HEK293T (cell line): ENCODE results near the gene KIAA1755.

ENCODE experiments used
- CTBP1 ChIP-seq: fragments of 450-650 bp; IDR thresholded peaks from 2 replicates; pipeline ENCODE4 v1.6.1; 2016; ENCODE audit warnings: borderline replicate concordance
- ELF4 ChIP-seq: fragments of 450-650 bp; IDR thresholded peaks from 2 replicates; pipeline ENCODE4 v1.6.1; 2017; ENCODE audit warnings: antibody characterized with exemption
- FOXA1 ChIP-seq: fragments of 450-650 bp; IDR thresholded peaks from 2 replicates; pipeline ENCODE4 v1.6.1; 2016; ENCODE audit warnings: mild to moderate bottlenecking
- FOXM1 ChIP-seq: fragments of 450-650 bp; IDR thresholded peaks from 2 replicates; pipeline ENCODE4 v1.6.1; 2017; ENCODE audit warnings: mild to moderate bottlenecking, borderline replicate concordance
- HDGF ChIP-seq: fragments of 450-650 bp; IDR thresholded peaks from 2 replicates; pipeline ENCODE4 v1.6.1; 2017; ENCODE audit warnings: antibody characterized with exemption, borderline replicate concordance
- L3MBTL2 ChIP-seq: fragments of 450-650 bp; conservative IDR thresholded peaks from 2 replicates; pipeline ENCODE4 v1.6.1; 2016; ENCODE audit warnings: mild to moderate bottlenecking
- NFRKB ChIP-seq: fragments of 450-650 bp; IDR thresholded peaks from 2 replicates; pipeline ENCODE4 v1.6.1; 2016; ENCODE audit warnings: mild to moderate bottlenecking, moderate library complexity
- SP1 ChIP-seq: fragments of 450-650 bp; IDR thresholded peaks from 2 replicates; pipeline ENCODE4 v1.6.1; 2017
- SUZ12 ChIP-seq: fragments of 450-650 bp; IDR thresholded peaks from 2 replicates; pipeline ENCODE4 v1.6.1; 2016; ENCODE audit warnings: mild to moderate bottlenecking
- TARDBP ChIP-seq: fragments of 450-650 bp; IDR thresholded peaks from 2 replicates; pipeline ENCODE4 v1.6.1; 2016
- ZNF384 ChIP-seq: fragments of 450-650 bp; IDR thresholded peaks from 2 replicates; pipeline ENCODE4 v1.6.1; 2016
- TF ChIP-seq, protein P1 (sequence below): fragments of 450-650 bp; IDR thresholded peaks from 2 replicates; pipeline ENCODE4 v1.6.1; 2016

DNA sequence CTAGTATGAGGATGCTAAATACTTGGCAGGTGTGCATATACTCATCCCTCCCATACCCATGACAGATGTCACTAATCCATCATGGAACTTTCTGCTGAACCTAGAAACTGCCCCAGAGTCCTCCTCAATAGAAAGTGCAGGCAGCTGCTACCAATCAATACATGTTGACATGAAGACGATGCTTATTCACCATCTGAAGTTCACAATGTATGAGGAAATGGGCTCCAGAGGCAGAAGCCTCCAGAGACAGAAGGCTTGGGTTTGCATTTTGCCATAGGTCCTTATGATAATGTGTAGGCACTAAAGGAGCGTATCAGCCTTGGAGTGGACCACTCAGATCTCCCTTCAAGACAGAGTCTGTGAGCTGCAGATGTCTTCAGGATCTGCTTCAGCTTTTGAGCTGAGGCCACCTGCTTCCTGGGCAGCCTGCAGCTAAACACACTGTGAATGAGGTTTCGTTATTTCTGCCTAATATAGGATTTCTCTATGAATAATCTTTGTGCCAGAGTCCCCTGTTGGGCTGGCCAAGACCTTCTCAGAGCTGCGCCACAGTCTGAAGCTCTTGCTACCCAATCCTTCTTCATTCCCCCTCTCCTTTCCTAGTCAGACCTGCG lies 7.5 kb upstream of the KIAA1755 start:
- no peak for TF ChIP-seq HDGF
- no peak for TF ChIP-seq ELF4
- no peak for TF ChIP-seq CTBP1
- TF ChIP-seq SP1 = no peak
- TF ChIP-seq FOXA1 = no peak
- no peak for TF ChIP-seq SUZ12
- no peak for TF ChIP-seq L3MBTL2
- TF ChIP-seq ZNF384 = no peak
- no peak for TF ChIP-seq NFRKB
- no peak for TF ChIP-seq FOXM1
- no peak for TF ChIP-seq TARDBP
- TF ChIP-seq, protein P1, sequence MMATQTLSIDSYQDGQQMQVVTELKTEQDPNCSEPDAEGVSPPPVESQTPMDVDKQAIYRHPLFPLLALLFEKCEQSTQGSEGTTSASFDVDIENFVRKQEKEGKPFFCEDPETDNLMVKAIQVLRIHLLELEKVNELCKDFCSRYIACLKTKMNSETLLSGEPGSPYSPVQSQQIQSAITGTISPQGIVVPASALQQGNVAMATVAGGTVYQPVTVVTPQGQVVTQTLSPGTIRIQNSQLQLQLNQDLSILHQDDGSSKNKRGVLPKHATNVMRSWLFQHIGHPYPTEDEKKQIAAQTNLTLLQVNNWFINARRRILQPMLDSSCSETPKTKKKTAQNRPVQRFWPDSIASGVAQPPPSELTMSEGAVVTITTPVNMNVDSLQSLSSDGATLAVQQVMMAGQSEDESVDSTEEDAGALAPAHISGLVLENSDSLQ = no peak
